H1 (cell line): Measurements from ENCODE around the gene DDX23. TPM values are rescaled to one million over a fixed set of nuclear protein-coding genes. Genes with fewer than 3 reads are reported as not detected.

Source experiments
- CBX5 ChIP-seq: fragments of 300-800, 300-1000 bp; sonication (generic); IDR thresholded peaks from 2 replicates; pipeline ENCODE4 v1.7.1; 2016; ENCODE audit warnings: antibody characterized with exemption, low read length, low read depth
- GTF2F1 ChIP-seq: IDR thresholded peaks from 2 replicates; pipeline ENCODE4 v1.6.1; 2012; ENCODE audit warnings: low read depth, low read length, improper control_type of control experiment, borderline replicate concordance
- RXRA ChIP-seq: IDR thresholded peaks from 2 replicates; pipeline ENCODE4 v1.6.1; 2011; ENCODE audit warnings: low read depth, mild to moderate bottlenecking, low read length, moderate library complexity; ENCODE audit not compliant: insufficient read depth
- SP1 ChIP-seq: IDR thresholded peaks from 2 replicates; pipeline ENCODE4 v1.6.1; 2011; ENCODE audit warnings: low read depth, low read length
- TEAD4 ChIP-seq: IDR thresholded peaks from 2 replicates; pipeline ENCODE4 v1.6.1; 2012; ENCODE audit warnings: low read depth, low read length, inconsistent platforms, mixed read lengths
- polyA plus RNA-seq, 7 experiments: library from polyadenylated mRNA; depleted of rRNA in 3 of 7; stranded (reverse) in 5 of 7; unstranded in 2 of 7; fragments of >200 nt in 5 of 7; fragments of 200-250 nt in 2 of 7; gene quantifications; 1 replicate in 5 of 7; 2 replicates in 1 of 7; 4 replicates in 1 of 7; pipeline versions ENCODE4 v1.2.1 to v1.2.3, GENCODE V29; 2011 to 2013; ENCODE audit warnings: missing spikeins in 2 of 7, mixed read lengths in 2 of 7
- total RNA-seq: library from RNA; stranded (reverse); fragmentation: NEBNext Ultra II Directional; extraction: Animal tissue kit (Norgen Biotek cat#: 25700); gene quantifications from 2 replicates; pipeline ENCODE4 v1.2.1, GENCODE V29; 2021
- TF ChIP-seq, protein P1 (sequence below), 3 experiments: IDR thresholded peaks; 1 replicate in 2 of 3; 2 replicates in 1 of 3; pipeline versions ENCODE4 v1.5.1 to v1.6.1; 2011; ENCODE audit warnings: low read length in 3 of 3, mild to moderate bottlenecking in 3 of 3, inconsistent platforms in 2 of 3, low read depth in 1 of 3, moderate library complexity in 1 of 3; ENCODE audit not compliant: insufficient read depth in 1 of 3; ENCODE audit errors: control extremely low read depth in 1 of 3

Gene DDX23
- total and polyA plus RNA-seq, 2 of the 8 experiments (the other 6 are each of a cell fraction or from before 2014, with no cell fraction given) = 43.5 to 107 TPM

GRCh38 chr12:48826209-48826855, 25.6 kb downstream of the DDX23 start (continued):
- TF ChIP-seq, protein P1, sequence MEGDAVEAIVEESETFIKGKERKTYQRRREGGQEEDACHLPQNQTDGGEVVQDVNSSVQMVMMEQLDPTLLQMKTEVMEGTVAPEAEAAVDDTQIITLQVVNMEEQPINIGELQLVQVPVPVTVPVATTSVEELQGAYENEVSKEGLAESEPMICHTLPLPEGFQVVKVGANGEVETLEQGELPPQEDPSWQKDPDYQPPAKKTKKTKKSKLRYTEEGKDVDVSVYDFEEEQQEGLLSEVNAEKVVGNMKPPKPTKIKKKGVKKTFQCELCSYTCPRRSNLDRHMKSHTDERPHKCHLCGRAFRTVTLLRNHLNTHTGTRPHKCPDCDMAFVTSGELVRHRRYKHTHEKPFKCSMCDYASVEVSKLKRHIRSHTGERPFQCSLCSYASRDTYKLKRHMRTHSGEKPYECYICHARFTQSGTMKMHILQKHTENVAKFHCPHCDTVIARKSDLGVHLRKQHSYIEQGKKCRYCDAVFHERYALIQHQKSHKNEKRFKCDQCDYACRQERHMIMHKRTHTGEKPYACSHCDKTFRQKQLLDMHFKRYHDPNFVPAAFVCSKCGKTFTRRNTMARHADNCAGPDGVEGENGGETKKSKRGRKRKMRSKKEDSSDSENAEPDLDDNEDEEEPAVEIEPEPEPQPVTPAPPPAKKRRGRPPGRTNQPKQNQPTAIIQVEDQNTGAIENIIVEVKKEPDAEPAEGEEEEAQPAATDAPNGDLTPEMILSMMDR (IDR thresholded peaks at IDR 0.05; ENCODE audit: control extremely low read depth in 1 of 3, insufficient read depth in 1 of 3, low read depth in 1 of 3, low read length in 3 of 3) = no peak
- TF ChIP-seq SP1 (no peak), GTF2F1 (no peak), RXRA (no peak), CBX5 (no peak), TEAD4 (no peak)
